CD14-positive monocyte (primary cell): ENCODE results near the gene IMMP2L. TPM values are rescaled to one million over a fixed set of nuclear protein-coding genes. Genes with fewer than 3 reads are reported as not detected.

ENCODE experiments used
- DNase-seq, 3 donors: peaks; one replicate each; pipeline ENCODE4 v3.0.0-alpha.2; 2011 to 2022
- H2AFZ ChIP-seq: 2 replicates; pipeline ENCODE4 v1.6.0; 2012; ENCODE audit warnings: mild to moderate bottlenecking, low read depth, low read length, inconsistent platforms; ENCODE audit not compliant: insufficient read depth, poor library complexity, severe bottlenecking
- H3K27ac ChIP-seq, 2 donors: 1 replicate in 1 of 2; 2 replicates in 1 of 2; pipeline ENCODE4 v1.5.1; 2012 to 2013; ENCODE audit warnings: low read length in 2 of 2, control low read depth in 1 of 2, inconsistent platforms in 1 of 2, low read depth in 1 of 2, mild to moderate bottlenecking in 1 of 2
- H3K27me3 ChIP-seq, 2 donors: one replicate each; pipeline versions ENCODE4 v1.6.0 to v1.6.1; 2011 to 2013; ENCODE audit warnings: low read length in 2 of 2; ENCODE audit not compliant: control insufficient read depth in 2 of 2, insufficient read depth in 2 of 2
- H3K36me3 ChIP-seq, 2 donors: replicated peaks in 1 of 2; 1 replicate in 1 of 2; 2 replicates in 1 of 2; pipeline versions ENCODE4 v1.5.1 to v1.6.1; 2012 to 2013; ENCODE audit warnings: low read length in 2 of 2, control low read depth in 1 of 2, inconsistent platforms in 1 of 2, mild to moderate bottlenecking in 1 of 2; ENCODE audit not compliant: insufficient read depth in 2 of 2, control insufficient read depth in 1 of 2
- H3K4me1 ChIP-seq, 2 donors: 1 replicate in 1 of 2; 2 replicates in 1 of 2; pipeline versions ENCODE4 v1.5.1 to v1.6.1; 2012 to 2013; ENCODE audit warnings: low read length in 2 of 2, control low read depth in 1 of 2, inconsistent platforms in 1 of 2, mild to moderate bottlenecking in 1 of 2, moderate library complexity in 1 of 2; ENCODE audit not compliant: insufficient read depth in 2 of 2, control insufficient read depth in 1 of 2
- H3K4me2 ChIP-seq: replicated peaks from 2 replicates; pipeline ENCODE3; 2012; ENCODE audit warnings: low read length, moderate library complexity, mild to moderate bottlenecking; ENCODE audit not compliant: poor library complexity, severe bottlenecking; ENCODE audit errors: extremely low read depth
- H3K4me3 ChIP-seq, 3 experiments: fragments of 200-600 bp in 1 of 3; sonication (generic) in 1 of 3; replicated peaks in 1 of 3; 1 replicate in 2 of 3; 2 replicates in 1 of 3; pipeline ENCODE4 v1.5.1; 2011 to 2013; ENCODE audit warnings: low read length in 3 of 3, mild to moderate bottlenecking in 3 of 3, control low read depth in 2 of 3, low read depth in 2 of 3, inconsistent platforms in 1 of 3, moderate library complexity in 1 of 3
- H3K79me2 ChIP-seq: 2 replicates; pipeline ENCODE4 v1.6.0; 2012; ENCODE audit warnings: mild to moderate bottlenecking, control low read depth, inconsistent platforms, low read length, moderate library complexity; ENCODE audit not compliant: insufficient read depth
- H3K9ac ChIP-seq: 2 replicates; pipeline ENCODE4 v1.6.0; 2017; ENCODE audit warnings: low read length, mild to moderate bottlenecking; ENCODE audit not compliant: insufficient read depth, poor library complexity, severe bottlenecking
- H3K9me3 ChIP-seq, 2 donors: replicated peaks in 1 of 2; 1 replicate in 1 of 2; 2 replicates in 1 of 2; pipeline versions ENCODE4 v1.5.1 to v1.6.1; 2012 to 2013; ENCODE audit warnings: low read length in 2 of 2, control low read depth in 1 of 2; ENCODE audit not compliant: control insufficient read depth in 1 of 2, insufficient read depth in 1 of 2
- H4K20me1 ChIP-seq: 2 replicates; pipeline ENCODE4 v1.6.0; 2012; ENCODE audit warnings: mild to moderate bottlenecking, low read length, control low read depth, moderate library complexity; ENCODE audit not compliant: insufficient read depth
- H3K27ac Mint-ChIP-seq, 7 donors: one replicate each; pipeline ENCODE4 v1.8.0; 2020; ENCODE audit warnings: mild to moderate bottlenecking in 7 of 7, mixed read lengths in 7 of 7, moderate library complexity in 6 of 7, inconsistent platforms in 2 of 7
- H3K27me3 Mint-ChIP-seq, 3 donors: one replicate each; pipeline ENCODE4 v1.8.0; 2021 to 2022; ENCODE audit warnings: low read depth in 3 of 3, mild to moderate bottlenecking in 3 of 3, mixed read lengths in 3 of 3, moderate library complexity in 3 of 3, inconsistent platforms in 1 of 3
- H3K36me3 Mint-ChIP-seq, 2 donors: one replicate each; pipeline ENCODE4 v1.8.0; 2020; ENCODE audit warnings: mixed read lengths in 2 of 2, inconsistent platforms in 1 of 2, mild to moderate bottlenecking in 1 of 2
- H3K4me1 Mint-ChIP-seq: one replicate; pipeline ENCODE4 v1.8.0; 2020; ENCODE audit warnings: mild to moderate bottlenecking, mixed read lengths
- H3K4me3 Mint-ChIP-seq, 2 donors: one replicate each; pipeline ENCODE4 v1.8.0; 2020; ENCODE audit warnings: mild to moderate bottlenecking in 2 of 2, mixed read lengths in 2 of 2, moderate library complexity in 1 of 2
- H3K9me3 Mint-ChIP-seq, 7 donors: one replicate each; pipeline ENCODE4 v1.8.0; 2020 to 2022; ENCODE audit warnings: mixed read lengths in 7 of 7, mild to moderate bottlenecking in 6 of 7, moderate library complexity in 6 of 7, inconsistent platforms in 2 of 7
- WGBS: methylation state at CpG from one replicate; pipeline ENCODE4 v1.1.5; 2013; ENCODE audit warnings: missing lambda C conversion rate; ENCODE audit not compliant: insufficient coverage; 5-methylcytosine and 5-hydroxymethylcytosine counted together
- intact Hi-C, 2 donors: fragments of 100-400 bp; cut with micrococcal nuclease; formaldehyde crosslinking; loops; one replicate each; pipeline versions ENCODE4 v1.15.0 to v1.15.1; 2023
- polyA plus RNA-seq, 3 donors: library from polyadenylated mRNA; depleted of rRNA in 1 of 3; unstranded in 2 of 3; stranded (reverse) in 1 of 3; fragments of 300-500 nt in 2 of 3; fragments of >200 nt in 1 of 3; fragmentation: Illumina TruSeq in 2 of 3; gene quantifications; 1 replicate in 2 of 3; 2 replicates in 1 of 3; pipeline ENCODE4 v1.2.3, GENCODE V29; 2012 to 2021
- TF ChIP-seq, protein P1 (sequence below): fragments of 200-600 bp; IDR thresholded peaks from one replicate; pipeline ENCODE4 v1.8.0; 2022; ENCODE audit warnings: antibody characterized with exemption, mild to moderate bottlenecking

IMMP2L gene
- polyA plus RNA-seq, 3 donors: 1.9 to 6.4 (median 6.2) TPM

GRCh38 chr7:111414374-111414773 lies 147.9 kb downstream of the IMMP2L start:
- TF ChIP-seq, protein P1, sequence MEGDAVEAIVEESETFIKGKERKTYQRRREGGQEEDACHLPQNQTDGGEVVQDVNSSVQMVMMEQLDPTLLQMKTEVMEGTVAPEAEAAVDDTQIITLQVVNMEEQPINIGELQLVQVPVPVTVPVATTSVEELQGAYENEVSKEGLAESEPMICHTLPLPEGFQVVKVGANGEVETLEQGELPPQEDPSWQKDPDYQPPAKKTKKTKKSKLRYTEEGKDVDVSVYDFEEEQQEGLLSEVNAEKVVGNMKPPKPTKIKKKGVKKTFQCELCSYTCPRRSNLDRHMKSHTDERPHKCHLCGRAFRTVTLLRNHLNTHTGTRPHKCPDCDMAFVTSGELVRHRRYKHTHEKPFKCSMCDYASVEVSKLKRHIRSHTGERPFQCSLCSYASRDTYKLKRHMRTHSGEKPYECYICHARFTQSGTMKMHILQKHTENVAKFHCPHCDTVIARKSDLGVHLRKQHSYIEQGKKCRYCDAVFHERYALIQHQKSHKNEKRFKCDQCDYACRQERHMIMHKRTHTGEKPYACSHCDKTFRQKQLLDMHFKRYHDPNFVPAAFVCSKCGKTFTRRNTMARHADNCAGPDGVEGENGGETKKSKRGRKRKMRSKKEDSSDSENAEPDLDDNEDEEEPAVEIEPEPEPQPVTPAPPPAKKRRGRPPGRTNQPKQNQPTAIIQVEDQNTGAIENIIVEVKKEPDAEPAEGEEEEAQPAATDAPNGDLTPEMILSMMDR: no peak
- no peaks in the 10 kb centered on the region for H3K36me3 ChIP-seq
- Mint-ChIP-seq H3K4me3 (no peak overlapping the region), H3K9me3 (peaks cover 0 to 8% (median 4%) of the 10 kb centered on the region in 7 donors), H3K27me3 (no peaks in the 10 kb centered on the region), H3K4me1 (no peaks in the 10 kb centered on the region), H3K36me3 (no peaks in the 10 kb centered on the region), H3K27ac (no peak overlapping the region)
- no peak overlapping the region for H2AFZ ChIP-seq
- H3K79me2 ChIP-seq: no peaks in the 10 kb centered on the region
- DNase-seq: no peak
- no peaks in the 10 kb centered on the region for H4K20me1 ChIP-seq
- no peak overlapping the region for H3K4me2 ChIP-seq
- no peak overlapping the region for H3K9ac ChIP-seq
- H3K27ac ChIP-seq: no peak overlapping the region
- H3K4me3 ChIP-seq: no peak overlapping the region
- peaks cover 0 to 5% of the 10 kb centered on the region in 2 donors for H3K9me3 ChIP-seq
- intact Hi-C loops: no loop called here
- H3K27me3 ChIP-seq: no peaks in the 10 kb centered on the region
- no peaks in the 10 kb centered on the region for H3K4me1 ChIP-seq

DNA sequence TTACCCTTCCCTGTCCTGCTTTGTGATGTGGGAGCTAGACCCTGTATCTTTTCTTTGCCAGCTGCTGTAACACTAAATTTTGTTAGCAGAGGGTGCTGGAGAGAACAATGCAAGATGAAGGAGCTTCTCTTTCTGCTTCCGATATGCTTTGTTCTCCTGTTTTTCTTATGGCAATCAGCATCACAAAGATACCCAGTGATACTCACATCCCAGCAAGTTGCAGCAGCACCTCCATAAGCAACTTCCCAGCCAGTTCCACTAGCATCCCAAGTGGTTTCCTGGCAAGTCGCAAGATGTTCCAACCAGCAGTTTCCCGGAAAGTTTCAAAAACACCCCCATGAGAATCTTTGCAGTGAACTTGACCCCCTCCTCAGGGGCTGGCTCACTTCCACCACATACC lies 148.6 kb downstream of the IMMP2L start:
- H3K4me2 ChIP-seq: no peak overlapping the region
- WGBS: 100% methylated on average over 2 of the region's 3 CpGs
- H3K36me3 ChIP-seq: no peaks in the 10 kb centered on the region
- H3K4me1 Mint-ChIP-seq: no peaks in the 10 kb centered on the region
- H3K36me3 Mint-ChIP-seq: no peaks in the 10 kb centered on the region
- intact Hi-C loops: no loop called here
- no peak overlapping the region for H3K27ac ChIP-seq
- DNase-seq: no peak
- H3K79me2 ChIP-seq: no peaks in the 10 kb centered on the region
- peaks cover 0 to 6% (median 4%) of the 10 kb centered on the region in 7 donors for H3K9me3 Mint-ChIP-seq
- no peak overlapping the region for H3K9ac ChIP-seq
- H3K9me3 ChIP-seq: peaks cover 0 to 5% of the 10 kb centered on the region in 2 donors
- TF ChIP-seq, protein P1: no peak
- H3K27me3 Mint-ChIP-seq: no peaks in the 10 kb centered on the region
- no peaks in the 10 kb centered on the region for H4K20me1 ChIP-seq
- H3K4me3 Mint-ChIP-seq: no peak overlapping the region
- no peak overlapping the region for H3K4me3 ChIP-seq
- peak overlapping the region in 2 of 7 donors; percentile 2 to 46 for H3K27ac Mint-ChIP-seq
- no peaks in the 10 kb centered on the region for H3K4me1 ChIP-seq
- H2AFZ ChIP-seq: no peak overlapping the region
- H3K27me3 ChIP-seq: no peaks in the 10 kb centered on the region
